IMR-90 (cell line): ENCODE data around the gene USP17L13. TPM values are rescaled to one million over a fixed set of nuclear protein-coding genes. Genes with fewer than 3 reads are reported as not detected.
"Not testable (repeated sequence)": the region's sequence is repeated elsewhere in the genome, so short reads cannot be mapped to it uniquely, and the experiment has no call there.

ENCODE experiments used
- ATAC-seq: fragments of 200-7000 bp; cut with Tn5 transposase; 2 replicates; pipeline ENCODE4 v1.9.1; 2020; ENCODE audit warnings: low read depth, mild to moderate bottlenecking, moderate library complexity
- BruUV-seq: library from RNA; stranded (reverse); fragments of 400-500 nt; replicated peaks from 2 replicates; lab custom pipeline; 2021; lab: Mats Ljungman, UMichigan
- CTCF ChIA-PET: fragments of 300-600 bp; formaldehyde crosslinking; extraction: SDS; loops from one replicate; lab custom pipeline; 2021; ENCODE audit warnings: antibody characterized with exemption; lab: Yijun Ruan, JAX
- POLR2A ChIA-PET: fragments of 300-600 bp; sonication (Branson Sonifier 250); formaldehyde crosslinking; loops from one replicate; lab custom pipeline; 2022; ENCODE audit warnings: antibody characterized with exemption; ENCODE audit not compliant: unreplicated experiment; lab: Charles Lee
- DNase-seq: peaks from one replicate; pipeline ENCODE4 v3.0.0; 2013
- H2AFZ ChIP-seq: replicated peaks from 2 replicates; pipeline ENCODE3; 2013; ENCODE audit warnings: low read length, mild to moderate bottlenecking; ENCODE audit not compliant: poor library complexity
- H2AK5ac ChIP-seq: 2 replicates; pipeline ENCODE4 v1.6.1; 2013; ENCODE audit warnings: low read depth, low read length, inconsistent platforms
- H2AK9ac ChIP-seq: replicated peaks from 2 replicates; pipeline ENCODE3; 2013; ENCODE audit warnings: mild to moderate bottlenecking, low read depth, low read length, moderate library complexity; ENCODE audit not compliant: poor library complexity
- H2BK120ac ChIP-seq: 2 replicates; pipeline ENCODE4 v1.6.1; 2013; ENCODE audit warnings: low read depth, low read length, inconsistent platforms
- H2BK15ac ChIP-seq: 3 replicates; pipeline ENCODE4 v1.6.1; 2013; ENCODE audit warnings: low read depth, low read length, inconsistent platforms
- H2BK20ac ChIP-seq: 2 replicates; pipeline ENCODE4 v1.6.1; 2013; ENCODE audit warnings: low read depth, mild to moderate bottlenecking, inconsistent platforms, low read length, moderate library complexity
- H2BK5ac ChIP-seq: 2 replicates; pipeline ENCODE4 v1.6.1; 2013; ENCODE audit warnings: mild to moderate bottlenecking, low read depth, low read length, inconsistent platforms; ENCODE audit not compliant: poor library complexity, severe bottlenecking
- H3K14ac ChIP-seq: replicated peaks from 2 replicates; pipeline ENCODE4 v1.6.1; 2013; ENCODE audit warnings: low read depth, low read length, inconsistent platforms
- H3K18ac ChIP-seq: 2 replicates; pipeline ENCODE4 v1.6.1; 2013; ENCODE audit warnings: low read depth, low read length, control low read depth
- H3K23ac ChIP-seq: 2 replicates; pipeline ENCODE4 v1.6.1; 2013; ENCODE audit warnings: low read depth, low read length, inconsistent platforms
- H3K27ac ChIP-seq: 2 replicates; pipeline ENCODE4 v1.5.1; 2013; ENCODE audit warnings: mild to moderate bottlenecking, control low read depth, low read length; ENCODE audit not compliant: insufficient read depth
- H3K27me3 ChIP-seq: 2 replicates; pipeline ENCODE4 v1.6.1; 2013; ENCODE audit warnings: low read length; ENCODE audit not compliant: control insufficient read depth, insufficient read depth
- H3K36me3 ChIP-seq: 2 replicates; pipeline ENCODE4 v1.6.1; 2013; ENCODE audit warnings: low read length, mixed read lengths; ENCODE audit not compliant: control insufficient read depth, insufficient read depth
- H3K4ac ChIP-seq: 2 replicates; pipeline ENCODE4 v1.6.1; 2013; ENCODE audit warnings: low read depth, low read length, inconsistent platforms
- H3K4me1 ChIP-seq: 2 replicates; pipeline ENCODE4 v1.6.1; 2013; ENCODE audit warnings: low read length, mixed read lengths; ENCODE audit not compliant: control insufficient read depth, insufficient read depth
- H3K4me2 ChIP-seq: 2 replicates; pipeline ENCODE4 v1.6.1; 2013; ENCODE audit warnings: low read depth, mild to moderate bottlenecking, control low read depth, low read length, moderate library complexity
- H3K4me3 ChIP-seq: 2 replicates; pipeline ENCODE4 v1.5.1; 2013; ENCODE audit warnings: low read depth, mild to moderate bottlenecking, control low read depth, low read length, moderate library complexity; ENCODE audit not compliant: insufficient read depth
- H3K56ac ChIP-seq: 2 replicates; pipeline ENCODE4 v1.6.1; 2013; ENCODE audit warnings: low read length, inconsistent platforms; ENCODE audit not compliant: insufficient read depth; ENCODE audit errors: extremely low read depth
- H3K79me1 ChIP-seq, 2 experiments: 2 replicates each; pipeline ENCODE4 v1.6.1; 2013; ENCODE audit warnings: low read length in 2 of 2, inconsistent platforms in 1 of 2, low read depth in 1 of 2
- H3K9ac ChIP-seq: 2 replicates; pipeline ENCODE4 v1.6.1; 2013; ENCODE audit warnings: low read depth, low read length, control low read depth
- H3K9me1 ChIP-seq: 2 replicates; pipeline ENCODE4 v1.6.1; 2013; ENCODE audit warnings: low read length, inconsistent platforms; ENCODE audit not compliant: insufficient read depth
- H3K9me3 ChIP-seq: 2 replicates; pipeline ENCODE4 v1.6.1; 2013; ENCODE audit warnings: low read length; ENCODE audit not compliant: control insufficient read depth, insufficient read depth
- H4K20me1 ChIP-seq: 2 replicates; pipeline ENCODE4 v1.6.1; 2013; ENCODE audit warnings: low read length, inconsistent platforms; ENCODE audit not compliant: insufficient read depth
- H4K5ac ChIP-seq: 2 replicates; pipeline ENCODE4 v1.6.1; 2013; ENCODE audit warnings: mild to moderate bottlenecking, low read depth, low read length, control low read depth
- H4K8ac ChIP-seq, 2 experiments: 2 replicates each; pipeline ENCODE4 v1.6.1; 2013; ENCODE audit warnings: low read depth in 2 of 2, low read length in 2 of 2, control low read depth in 1 of 2, inconsistent platforms in 1 of 2
- H4K91ac ChIP-seq: 2 replicates; pipeline ENCODE4 v1.6.1; 2013; ENCODE audit warnings: low read depth, low read length, inconsistent platforms; ENCODE audit not compliant: insufficient read depth
- WGBS, 2 experiments: methylation state at CpG; one replicate each; pipeline versions ENCODE4 v1.1.5 to v1.1.7; 2013; ENCODE audit warnings: missing lambda C conversion rate in 2 of 2; ENCODE audit not compliant: insufficient read length in 1 of 2; ENCODE audit errors: extremely low coverage in 2 of 2; 5-methylcytosine and 5-hydroxymethylcytosine counted together
- dilution Hi-C: fragments of 300-500 bp; cut with HindIII; formaldehyde crosslinking; loops from one replicate; pipeline ENCODE4 v1.14.3; 2018; ENCODE audit warnings: low sequenced_read_pairs; ENCODE audit not compliant: unreplicated experiment
- in situ Hi-C: fragments of 300-500 bp; cut with MboI; formaldehyde crosslinking; loops from 3 replicates; pipeline ENCODE4 v1.14.3; 2019; ENCODE audit warnings: low sequenced_read_pairs, inconsistent platforms, mixed read lengths
- intact Hi-C: fragments of 100-400 bp; cut with micrococcal nuclease; formaldehyde crosslinking; loops from 2 replicates; pipeline ENCODE4 v1.10.0; 2022
- polyA plus RNA-seq, 3 experiments: library from polyadenylated mRNA; depleted of rRNA; stranded (reverse); fragments of >200 nt; gene quantifications; 2 replicates each; pipeline ENCODE4 v1.2.3, GENCODE V29; 2012; ENCODE audit warnings: low replicate concordance in 1 of 3
- total RNA-seq: library from RNA; depleted of rRNA; stranded (reverse); fragments of >200 nt; gene quantifications from 2 replicates; pipeline ENCODE4 v1.2.3, GENCODE V29; 2012

The USP17L13 gene
- total and polyA plus RNA-seq, 2 of the 4 experiments (the other 2 are of a cell fraction): not detected

- H3K27me3 ChIP-seq, H3K23ac ChIP-seq, H2BK20ac ChIP-seq, H3K79me1 ChIP-seq, H3K4me1 ChIP-seq, H3K4me3 ChIP-seq, POLR2A ChIA-PET, ATAC-seq, CTCF ChIA-PET, H4K8ac ChIP-seq, H3K9ac ChIP-seq, H2BK15ac ChIP-seq, intact Hi-C loops, H3K18ac ChIP-seq, H4K91ac ChIP-seq, H3K14ac ChIP-seq, H4K20me1 ChIP-seq, H3K4ac ChIP-seq, H3K27ac ChIP-seq, H4K5ac ChIP-seq, H2AFZ ChIP-seq, in situ Hi-C loops, DNase-seq, BruUV-seq, H2AK5ac ChIP-seq, H2BK5ac ChIP-seq, H3K36me3 ChIP-seq, H3K56ac ChIP-seq, H3K9me3 ChIP-seq, H2AK9ac ChIP-seq, dilution Hi-C loops, H2BK120ac ChIP-seq, H3K4me2 ChIP-seq, H3K9me1 ChIP-seq: not testable (repeated sequence)
- WGBS, 2 experiments: no CpG with 5 or more reads among the region's 13 CpGs
These were observed 4.8 kb upstream of the USP17L13 start, which contains the start of gene USP17L12 for GRCh38 chr4:9219852-9220251. Gene USP17L12 (plus strand): TSS chr4:9220152. CDS start chr4:9220152, 0 bp downstream.

DNA sequence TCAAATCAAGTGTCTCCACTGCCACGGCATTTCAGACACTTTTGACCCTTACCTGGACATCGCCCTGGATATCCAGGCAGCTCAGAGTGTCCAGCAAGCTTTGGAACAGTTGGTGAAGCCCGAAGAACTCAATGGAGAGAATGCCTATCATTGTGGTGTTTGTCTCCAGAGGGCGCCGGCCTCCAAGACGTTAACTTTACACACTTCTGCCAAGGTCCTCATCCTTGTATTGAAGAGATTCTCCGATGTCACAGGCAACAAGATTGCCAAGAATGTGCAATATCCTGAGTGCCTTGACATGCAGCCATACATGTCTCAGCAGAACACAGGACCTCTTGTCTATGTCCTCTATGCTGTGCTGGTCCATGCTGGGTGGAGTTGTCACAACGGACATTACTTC, 5.6 kb downstream of the USP17L13 start:
- H2BK120ac ChIP-seq, CTCF ChIA-PET, H4K5ac ChIP-seq, H3K79me1 ChIP-seq, H3K56ac ChIP-seq, H4K91ac ChIP-seq, H3K4ac ChIP-seq, H2BK5ac ChIP-seq, H4K20me1 ChIP-seq, H3K4me3 ChIP-seq, in situ Hi-C loops, DNase-seq, H3K14ac ChIP-seq, H4K8ac ChIP-seq, H3K4me2 ChIP-seq, dilution Hi-C loops, ATAC-seq, H2AFZ ChIP-seq, POLR2A ChIA-PET, H3K9ac ChIP-seq, H3K36me3 ChIP-seq, H3K18ac ChIP-seq, BruUV-seq, H3K4me1 ChIP-seq, H3K9me3 ChIP-seq, H2BK20ac ChIP-seq, H2AK5ac ChIP-seq, H3K23ac ChIP-seq, H2BK15ac ChIP-seq, H3K9me1 ChIP-seq, H3K27ac ChIP-seq, H3K27me3 ChIP-seq, H2AK9ac ChIP-seq, intact Hi-C loops: not testable (repeated sequence)
- WGBS, 2 experiments: no CpG with 5 or more reads among the region's 8 CpGs
